NCI-H226 (cell line): ENCODE results near the gene GBX1.

Experiments used
- DNase-seq: peaks from one replicate; pipeline ENCODE4 v3.0.0-alpha.2; 2015

The GBX1 gene

DNA sequence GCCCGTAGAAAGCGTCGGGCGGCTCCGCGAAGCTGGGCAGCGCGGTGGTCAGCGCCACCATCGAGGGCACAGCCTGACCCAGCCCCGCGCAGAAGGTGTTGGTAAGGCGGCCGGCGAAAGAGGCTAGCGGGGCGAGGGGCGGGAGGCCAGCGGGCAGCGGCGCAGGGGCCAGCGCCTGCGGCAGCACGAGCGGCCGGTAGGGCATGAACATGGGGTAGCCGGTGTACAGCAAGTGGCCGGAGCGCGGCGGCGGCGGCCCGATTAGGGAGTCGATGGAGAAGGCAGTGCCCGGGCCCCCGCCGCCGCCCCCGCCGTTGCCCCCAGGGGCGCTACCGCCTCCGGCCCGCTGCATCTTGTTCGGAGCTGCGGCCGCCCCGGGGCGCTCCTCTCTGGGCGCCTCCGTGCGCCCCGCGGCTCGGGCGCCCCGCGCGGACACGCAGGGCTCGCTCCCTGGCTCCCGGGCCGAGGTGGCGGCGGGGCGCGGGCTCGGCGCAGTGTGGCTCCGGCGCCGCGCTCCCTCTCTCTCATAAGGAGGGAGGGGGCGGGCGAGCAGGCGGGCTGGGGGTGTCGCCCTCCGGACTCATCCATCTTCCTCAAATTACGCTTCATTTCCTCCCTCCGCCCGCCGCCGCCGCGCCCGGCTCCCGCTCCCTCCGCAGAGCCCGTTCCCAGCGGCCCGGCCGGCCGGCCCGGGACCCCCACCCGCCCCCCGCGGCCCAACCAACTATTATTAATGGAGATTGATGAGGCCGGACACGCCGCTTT lies at the start of gene GBX1:
TSS of gene GBX1 (minus strand) at position 498 of the 765 bp plus-strand sequence. CDS start at position 352, 146 bp downstream.
- DNase-seq: no peak

DNA sequence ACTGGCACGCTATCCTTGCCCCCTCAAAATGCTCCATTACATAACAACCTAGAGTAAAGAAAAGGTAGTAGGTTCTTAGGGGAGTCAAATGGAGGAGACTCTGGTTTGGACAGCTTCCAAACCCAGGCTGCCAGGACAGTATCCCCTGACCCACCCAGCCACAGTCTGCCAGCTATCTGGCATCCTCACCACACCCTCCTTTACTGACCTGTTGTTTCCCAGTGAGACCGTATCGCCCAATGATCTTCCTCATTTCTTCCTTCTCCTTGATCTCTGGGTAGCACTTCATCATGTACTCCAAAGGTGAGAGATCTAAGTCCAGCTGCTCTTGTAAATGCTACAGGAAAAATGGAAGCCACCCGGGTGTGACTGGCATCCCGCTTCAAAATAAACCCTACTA lies 47.9 kb upstream of the GBX1 start:
- DNase-seq: no peak

- DNase-seq: no peak
Measured at GRCh38 chr7:151213826-151214225, 46.3 kb upstream of the GBX1 start.

DNA sequence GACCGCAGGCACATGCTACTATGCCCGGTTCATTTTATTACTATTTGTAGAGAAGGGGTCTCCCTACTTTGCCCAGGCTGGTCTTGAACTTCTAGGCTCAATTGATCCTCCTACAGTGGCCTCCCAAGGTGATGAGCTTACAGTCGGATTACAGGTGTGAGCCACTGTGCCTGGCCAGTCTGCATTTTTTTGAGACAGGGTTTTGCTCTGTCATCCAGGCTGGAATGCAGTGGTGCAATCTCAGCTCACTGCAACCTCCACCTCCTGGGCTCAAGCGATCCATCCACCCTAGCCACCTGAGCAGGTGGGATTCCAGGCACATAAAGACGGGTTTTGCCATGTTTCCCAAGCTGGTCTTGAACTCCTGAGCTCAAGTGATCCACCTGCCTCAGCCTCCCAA lies 45.1 kb upstream of the GBX1 start:
- no peak for DNase-seq

DNA sequence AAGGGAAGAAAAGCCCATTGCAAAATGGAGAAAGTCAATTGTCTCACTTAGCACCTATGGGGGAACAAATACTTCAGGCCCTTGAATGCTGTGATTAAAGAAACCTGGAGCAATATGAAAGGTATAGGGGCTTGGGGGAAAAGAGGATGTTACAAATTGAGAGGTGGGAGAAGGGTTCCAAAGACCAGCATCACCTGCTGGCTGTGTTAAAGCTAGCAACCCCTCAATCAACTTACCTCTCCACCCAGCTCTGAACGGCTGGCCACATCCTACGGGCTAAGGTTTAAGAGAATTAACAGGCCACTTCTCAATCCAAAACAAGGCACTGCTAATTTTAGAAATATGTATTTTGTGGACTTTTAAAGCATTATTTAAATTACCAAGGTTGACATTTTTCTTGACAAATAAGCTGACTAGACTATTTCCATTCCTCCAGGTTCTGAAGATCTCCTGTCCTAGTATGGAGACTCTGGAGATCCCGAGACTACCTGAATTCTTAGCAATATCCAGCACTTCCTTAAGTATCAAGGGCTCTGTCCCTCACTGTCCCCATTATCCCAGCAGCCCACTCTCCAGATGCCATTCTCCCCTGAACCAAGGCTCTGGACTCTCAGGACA lies 43.8 kb upstream of the GBX1 start:
- DNase-seq: no peak

- no peak for DNase-seq
Measured at GRCh38 chr7:151210087-151210854, 42.8 kb upstream of the GBX1 start, which contains the start of gene H2BK1. H2BK1 (minus strand) TSS chr7:151210488; CDS start chr7:151210318, 170 bp downstream.

DNA sequence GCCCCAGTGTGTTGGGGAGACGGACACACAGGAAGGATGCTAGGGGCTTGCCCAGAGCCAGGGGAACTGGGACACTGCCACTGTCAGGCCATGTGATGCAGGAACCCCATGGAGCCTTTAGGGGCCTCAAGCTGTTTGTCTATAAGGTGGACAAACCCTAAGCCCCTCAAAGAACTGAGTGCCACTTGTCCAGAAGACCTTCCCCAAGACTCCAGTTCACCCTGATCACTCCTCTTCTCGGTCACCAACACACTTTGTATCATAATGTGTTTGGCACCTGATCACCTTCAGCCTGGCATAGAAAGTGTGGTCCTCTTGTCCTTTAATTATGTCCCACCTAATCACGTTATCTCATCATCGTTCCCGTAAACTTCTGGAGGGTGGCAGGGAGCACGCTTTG lies 42.1 kb upstream of the GBX1 start:
- no peak for DNase-seq

DNA sequence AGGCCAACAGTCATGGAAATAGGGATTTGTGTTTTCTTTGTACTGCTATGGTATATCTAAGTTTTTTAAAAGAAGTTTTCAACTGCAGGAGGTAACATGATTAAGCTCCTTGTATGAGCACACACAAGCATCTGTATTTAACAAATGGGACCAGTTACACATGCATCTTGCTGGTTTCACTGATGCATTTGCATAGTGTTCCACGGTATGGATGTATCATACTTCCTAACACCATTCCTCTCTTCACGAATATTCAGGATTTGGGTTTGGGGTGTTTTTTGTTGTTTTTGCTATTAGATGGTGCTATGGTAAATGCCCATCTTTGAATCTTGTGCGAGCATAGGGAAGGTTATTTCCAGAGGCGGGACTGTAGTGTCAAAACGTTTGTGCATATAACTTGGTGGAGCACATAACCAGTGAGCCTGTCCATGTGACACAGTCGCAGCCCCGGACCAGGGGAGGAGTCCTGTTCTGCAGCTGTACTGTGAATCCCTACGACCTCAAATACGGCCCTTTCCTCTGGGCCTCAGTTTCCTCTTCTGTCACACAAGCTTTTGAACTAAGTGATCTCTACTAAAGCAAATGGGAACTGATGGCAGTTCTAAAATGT lies 40.9 kb upstream of the GBX1 start:
- DNase-seq: no peak

- no peak for DNase-seq
Measured at GRCh38 chr7:151207804-151208203, 40.3 kb upstream of the GBX1 start.

- no peak for DNase-seq
Measured at GRCh38 chr7:151207315-151207714, 39.8 kb upstream of the GBX1 start.

DNA sequence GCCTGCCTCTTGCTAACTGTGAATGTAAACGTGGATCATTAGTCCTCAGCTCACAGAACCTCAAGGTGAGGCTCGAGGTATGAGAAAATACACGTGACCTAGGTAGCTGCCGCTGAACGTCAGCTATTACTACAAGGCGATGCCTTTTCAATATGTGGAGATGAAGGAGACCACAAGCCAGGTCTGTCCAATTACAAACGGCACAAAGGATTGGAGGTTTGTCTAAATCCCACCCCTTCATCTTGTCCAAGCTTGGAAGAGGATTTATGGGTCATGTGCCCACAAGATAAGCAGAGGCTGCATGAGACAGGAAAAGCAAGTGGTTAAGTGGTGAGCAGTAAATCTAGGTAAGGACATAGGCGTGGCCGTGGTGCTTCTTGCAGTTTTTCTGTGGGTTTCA lies 39.4 kb upstream of the GBX1 start:
- DNase-seq: no peak

DNA sequence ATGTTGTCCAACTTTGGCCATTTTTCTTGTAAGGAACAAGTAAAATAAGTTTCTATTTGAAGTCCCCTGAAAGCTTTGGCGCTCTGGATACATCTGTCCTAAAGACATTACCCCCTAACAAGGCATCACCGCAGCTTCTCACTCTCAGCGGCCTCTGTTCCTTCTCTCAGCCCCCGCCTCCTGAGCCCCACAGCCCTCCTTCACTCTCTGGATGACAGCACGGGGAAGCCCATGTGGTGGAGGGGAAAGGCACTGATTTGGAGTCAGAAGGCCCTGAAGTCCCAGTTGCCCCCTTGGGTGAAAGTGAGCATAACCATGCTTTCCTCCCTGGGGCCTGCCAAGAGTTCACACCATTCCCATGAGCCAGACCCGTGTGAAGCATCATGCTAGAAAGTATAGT lies 38.2 kb upstream of the GBX1 start:
- no peak for DNase-seq

GRCh38 chr7:151204383-151205032 lies 37.0 kb upstream of the GBX1 start:
- DNase-seq: no peak

- no peak for DNase-seq
Measured at GRCh38 chr7:151202836-151203235, 35.3 kb upstream of the GBX1 start.

- no peak for DNase-seq
Measured at GRCh38 chr7:151201751-151202150, 34.3 kb upstream of the GBX1 start.

DNA sequence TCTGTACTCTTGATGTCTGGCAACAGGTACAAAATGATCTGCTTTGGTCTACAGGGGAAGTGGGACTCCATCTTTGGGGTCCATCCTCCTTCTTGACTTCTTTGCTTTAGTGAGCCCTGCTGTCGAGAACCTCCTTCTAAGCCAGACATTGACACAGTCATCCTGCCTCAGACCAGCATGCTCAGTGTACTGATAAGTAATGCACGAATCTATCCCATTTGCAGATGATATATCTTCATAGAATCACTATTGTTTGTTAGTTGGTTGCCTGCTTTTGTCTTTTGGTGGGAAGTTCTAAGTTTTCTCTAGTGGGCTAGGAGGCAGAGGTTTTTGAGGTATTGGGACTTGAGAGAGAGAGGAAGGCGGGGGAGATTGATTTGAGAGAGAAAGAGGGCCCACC lies 33.9 kb upstream of the GBX1 start:
- DNase-seq: no peak

DNA sequence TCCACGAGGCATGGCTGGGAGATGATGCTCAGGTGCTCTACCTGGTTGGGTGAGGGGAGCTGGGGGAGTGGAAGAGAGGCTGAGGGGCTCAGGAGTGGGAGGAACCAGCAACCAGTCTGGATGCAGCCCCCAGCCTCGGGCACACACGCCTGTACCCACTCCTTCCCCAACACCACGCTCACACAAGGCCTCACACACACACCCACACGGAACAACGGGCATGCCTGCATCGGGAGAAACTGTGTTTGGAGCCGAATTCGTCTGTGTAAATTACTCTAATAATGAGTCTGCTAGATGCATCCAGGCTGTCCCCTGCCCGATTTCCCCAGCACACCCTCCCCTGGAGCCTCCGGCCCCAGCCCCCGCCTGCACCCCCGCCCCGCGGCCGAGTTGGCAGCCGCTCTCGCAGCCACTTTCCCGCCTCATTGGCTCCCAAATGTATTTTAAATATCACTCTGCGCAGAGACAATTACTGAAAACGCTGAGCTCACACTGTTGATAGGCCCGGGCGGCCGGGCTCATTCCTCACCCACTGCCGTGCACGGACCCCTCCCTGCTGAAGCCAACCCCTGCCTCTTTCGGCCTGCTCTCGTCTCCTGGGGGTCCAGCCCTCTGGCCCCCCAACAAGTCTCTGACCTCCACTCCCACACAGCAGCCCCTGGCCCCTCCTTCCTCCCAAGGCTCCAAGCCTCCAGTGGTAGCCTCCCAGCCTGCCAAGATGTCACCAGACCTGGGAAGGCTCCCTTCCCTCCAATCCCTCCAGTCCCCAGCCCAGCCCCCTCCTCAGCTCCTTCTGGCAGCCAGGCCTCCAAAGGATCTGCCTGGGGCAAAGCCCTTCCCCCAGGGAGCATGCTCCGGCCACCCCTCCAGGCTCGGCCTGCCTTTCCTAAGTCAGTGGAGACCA lies 31.7 kb upstream of the GBX1 start:
- no peak for DNase-seq

DNA sequence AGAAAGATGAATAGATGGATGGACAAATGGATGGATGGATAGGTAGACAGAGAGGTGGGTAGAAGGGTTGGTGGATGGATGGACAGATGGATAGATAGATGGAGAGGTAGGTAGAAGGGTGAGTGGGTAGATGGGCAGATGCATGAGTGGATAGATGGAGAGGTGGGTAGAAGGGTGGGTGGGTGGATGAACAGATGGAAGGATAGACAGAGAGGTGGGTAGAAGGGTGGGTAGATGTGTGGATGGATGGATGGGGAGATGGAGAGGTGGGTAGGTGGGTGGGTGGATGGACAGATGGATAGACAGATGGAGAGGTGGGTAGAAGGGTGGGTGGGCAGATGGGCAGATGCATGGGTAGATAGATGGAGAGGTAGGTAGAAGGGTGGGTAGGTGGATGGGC lies 30.4 kb upstream of the GBX1 start:
- DNase-seq: no peak

- DNase-seq: no peak
Measured at GRCh38 chr7:151195616-151196450, 28.3 kb upstream of the GBX1 start.

- DNase-seq: no peak
Measured at GRCh38 chr7:151194188-151194587, 26.7 kb upstream of the GBX1 start.
